ENCODE measurements around the gene KCNQ4. TPM values are rescaled to one million over a fixed set of nuclear protein-coding genes. Genes with fewer than 3 reads are reported as not detected.
A peak's percentile ranks its signal among the peaks of the same experiment; 100 is the strongest.

Gene KCNQ4
- 1 to 10 TPM; 1.1 to 3.8 (median 1.5) TPM for total RNA-seq

DNA sequence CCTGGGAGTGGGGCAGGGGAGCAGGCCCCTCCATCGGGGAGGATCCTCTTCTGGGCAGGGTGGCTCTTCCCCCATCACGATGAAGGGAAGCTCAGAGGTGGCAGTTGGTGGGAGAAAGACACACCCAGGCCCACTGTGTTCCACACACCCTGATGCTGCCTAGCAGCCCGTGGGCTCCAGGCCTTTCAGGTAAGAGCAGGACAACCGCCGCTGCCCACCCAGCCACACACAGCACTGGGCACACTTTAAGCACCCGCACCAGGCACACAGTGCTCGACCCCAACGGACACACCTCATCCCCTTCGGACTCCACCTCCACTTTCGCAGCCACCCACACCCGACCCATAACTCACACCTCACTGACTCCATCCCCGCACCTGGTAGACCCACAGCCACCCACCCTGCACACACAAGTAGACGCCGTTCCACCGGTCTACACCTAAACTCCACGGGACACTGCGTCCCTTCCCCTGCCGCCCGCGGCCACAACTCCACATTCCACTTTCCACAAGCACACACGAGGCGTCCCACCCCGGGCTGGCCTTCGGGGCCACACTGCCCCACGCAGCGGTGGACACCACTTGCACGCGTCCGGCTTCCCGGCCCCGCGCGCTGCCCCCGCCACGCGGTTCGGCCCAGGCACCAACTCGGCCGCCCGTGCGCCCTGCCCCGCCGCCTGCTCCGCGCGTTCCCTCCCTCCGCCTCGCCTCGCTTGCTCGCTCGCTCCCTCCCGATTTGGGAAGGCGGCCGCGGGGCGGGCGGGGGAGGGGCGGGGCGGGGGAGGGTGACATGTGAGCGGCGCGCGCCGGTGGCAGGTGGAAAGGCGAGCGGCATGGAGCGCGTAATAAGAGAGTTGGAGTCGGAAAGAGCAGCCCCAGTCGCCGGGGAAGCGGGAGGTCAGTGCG, at the start of gene KCNQ4:
TSS of gene KCNQ4 (plus strand) at position 787 of the 905 bp plus-strand sequence. CDS start 307 bp downstream, outside the sequence.
- no peak for DNase-seq (ENCODE audit: low spot score in 2 of 2)
- H3K36me3 ChIP-seq = no peaks in the 10 kb centered on the region
- H3K27ac ChIP-seq = peak within 1 kb of the TSS; percentile 62
- peak within 1 kb of the TSS; percentile 59 for H3K4me3 ChIP-seq
- 9% methylated on average over 36 of the region's 73 CpGs for WGBS
- peaks cover 6% of the 10 kb centered on the region for H3K27me3 ChIP-seq
- H3K4me1 ChIP-seq = peaks cover 27% of the 10 kb centered on the region
- H3K9me3 ChIP-seq = no peaks in the 10 kb centered on the region
- TF ChIP-seq, protein P1, sequence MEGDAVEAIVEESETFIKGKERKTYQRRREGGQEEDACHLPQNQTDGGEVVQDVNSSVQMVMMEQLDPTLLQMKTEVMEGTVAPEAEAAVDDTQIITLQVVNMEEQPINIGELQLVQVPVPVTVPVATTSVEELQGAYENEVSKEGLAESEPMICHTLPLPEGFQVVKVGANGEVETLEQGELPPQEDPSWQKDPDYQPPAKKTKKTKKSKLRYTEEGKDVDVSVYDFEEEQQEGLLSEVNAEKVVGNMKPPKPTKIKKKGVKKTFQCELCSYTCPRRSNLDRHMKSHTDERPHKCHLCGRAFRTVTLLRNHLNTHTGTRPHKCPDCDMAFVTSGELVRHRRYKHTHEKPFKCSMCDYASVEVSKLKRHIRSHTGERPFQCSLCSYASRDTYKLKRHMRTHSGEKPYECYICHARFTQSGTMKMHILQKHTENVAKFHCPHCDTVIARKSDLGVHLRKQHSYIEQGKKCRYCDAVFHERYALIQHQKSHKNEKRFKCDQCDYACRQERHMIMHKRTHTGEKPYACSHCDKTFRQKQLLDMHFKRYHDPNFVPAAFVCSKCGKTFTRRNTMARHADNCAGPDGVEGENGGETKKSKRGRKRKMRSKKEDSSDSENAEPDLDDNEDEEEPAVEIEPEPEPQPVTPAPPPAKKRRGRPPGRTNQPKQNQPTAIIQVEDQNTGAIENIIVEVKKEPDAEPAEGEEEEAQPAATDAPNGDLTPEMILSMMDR (IDR thresholded peaks at IDR 0.05) = no peak
- no peak for TF ChIP-seq POLR2A (IDR thresholded peaks at IDR 0.05)
- TF ChIP-seq EP300 (IDR thresholded peaks at IDR 0.05) = no peak
- TF ChIP-seq POLR2AphosphoS5 (IDR thresholded peaks at IDR 0.05) = no peak

DNA sequence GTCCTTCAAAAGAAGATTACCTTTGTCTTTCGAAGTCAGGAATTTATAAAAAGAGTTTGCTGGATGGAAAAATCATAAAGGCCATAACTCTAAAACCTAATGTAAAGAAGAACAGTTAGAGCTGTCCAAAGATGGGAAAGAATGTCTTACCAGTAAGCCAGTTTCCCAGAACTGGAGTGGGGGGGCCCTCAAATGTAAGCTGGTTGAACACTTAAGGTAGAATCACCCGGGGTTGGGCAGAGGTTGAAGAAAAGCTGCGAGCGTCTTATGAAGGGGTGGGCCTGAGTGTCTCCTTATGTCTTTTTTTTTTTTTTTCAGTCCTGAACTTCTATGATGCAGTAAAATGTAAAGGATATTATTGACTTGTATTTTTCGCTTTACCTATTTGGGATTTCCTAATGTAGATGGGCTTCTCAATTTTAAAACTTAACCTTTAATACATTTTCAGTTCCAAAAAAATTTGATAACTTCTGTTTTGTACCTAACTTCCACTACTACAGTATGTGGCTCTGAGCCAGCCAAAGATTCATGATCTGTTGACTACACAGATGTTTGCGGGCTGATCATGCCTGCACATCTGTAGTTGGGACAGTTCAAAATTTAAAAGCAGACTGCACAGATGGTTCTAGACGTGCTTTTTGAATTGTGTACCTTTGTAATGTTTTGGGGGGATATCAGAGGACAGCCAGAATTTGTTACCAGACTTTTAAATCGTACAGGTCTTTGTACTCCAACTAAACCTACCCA, 48.5 kb upstream of the KCNQ4 start:
- Histone ChIP-seq H3K4me3 (no peak overlapping the region), H3K9me3 (no peaks in the 10 kb centered on the region), H3K27ac (no peak overlapping the region), H3K4me1 (peaks cover 16% of the 10 kb centered on the region), H3K27me3 (no peaks in the 10 kb centered on the region), H3K36me3 (peaks cover 13% of the 10 kb centered on the region)
- TF ChIP-seq EP300 (IDR thresholded peaks at IDR 0.05) = no peak
- no peak for TF ChIP-seq POLR2A (IDR thresholded peaks at IDR 0.05)
- TF ChIP-seq, protein P1 (IDR thresholded peaks at IDR 0.05) = no peak
- no peak for TF ChIP-seq POLR2AphosphoS5 (IDR thresholded peaks at IDR 0.05)
- no peak for DNase-seq (ENCODE audit: low spot score in 2 of 2)
- WGBS = 77% methylated on average over 8 of the region's 8 CpGs

DNA sequence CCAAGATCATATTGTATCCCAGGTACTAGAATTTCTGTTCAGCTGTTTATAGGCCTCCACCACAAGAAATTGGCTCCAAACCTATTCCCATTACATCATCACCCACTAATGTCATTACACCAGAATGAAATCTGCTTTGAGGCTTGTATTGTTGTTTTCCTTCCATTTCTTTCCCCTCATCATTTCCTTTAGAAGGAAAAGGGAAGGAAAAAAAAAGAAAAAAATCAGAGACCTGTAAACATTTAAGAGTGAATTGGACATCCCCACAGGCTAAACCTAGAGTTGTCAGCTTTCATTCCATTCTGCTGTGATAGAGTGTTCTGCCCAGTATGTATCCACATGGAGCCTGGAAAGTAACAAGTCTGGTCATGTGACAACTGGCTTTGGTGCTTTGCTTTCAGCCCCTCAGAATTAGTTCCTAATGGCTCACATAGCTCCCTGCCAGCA, 47.5 kb upstream of the KCNQ4 start:
- no peaks in the 10 kb centered on the region for H3K9me3 ChIP-seq
- H3K27me3 ChIP-seq = no peaks in the 10 kb centered on the region
- no peak for DNase-seq (ENCODE audit: low spot score in 2 of 2)
- H3K27ac ChIP-seq = no peak overlapping the region
- H3K4me1 ChIP-seq = peaks cover 20% of the 10 kb centered on the region
- no peak overlapping the region for H3K4me3 ChIP-seq
- peaks cover 17% of the 10 kb centered on the region for H3K36me3 ChIP-seq
- TF ChIP-seq POLR2A (IDR thresholded peaks at IDR 0.05) (no peak), POLR2AphosphoS5 (IDR thresholded peaks at IDR 0.05) (no peak), EP300 (IDR thresholded peaks at IDR 0.05) (no peak)
- TF ChIP-seq, protein P1 (IDR thresholded peaks at IDR 0.05) = no peak

DNA sequence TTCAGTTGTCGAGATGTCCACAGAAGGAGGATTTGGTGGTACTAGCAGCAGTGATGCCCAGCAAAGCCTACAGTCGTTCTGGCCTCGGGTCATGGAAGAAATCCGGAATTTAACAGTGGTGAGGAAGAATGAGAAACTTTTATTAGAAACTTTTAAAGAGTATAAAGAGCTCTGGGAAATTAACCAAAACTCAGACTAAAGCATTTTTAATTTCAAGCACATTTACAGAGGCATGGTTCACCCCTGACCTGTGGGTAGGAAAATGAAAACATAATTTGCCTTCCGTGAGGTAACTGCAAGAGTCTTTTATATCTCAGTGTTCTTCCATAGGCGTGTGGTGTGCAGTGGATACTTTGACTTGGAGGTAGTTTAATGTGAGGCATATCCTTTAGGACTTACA, 44.8 kb upstream of the KCNQ4 start:
- 82% methylated on average over 6 of the region's 6 CpGs for WGBS
- no peak overlapping the region for H3K27ac ChIP-seq

More for the DNA sequence above, 44.8 kb upstream of the KCNQ4 start:
- H3K4me1 ChIP-seq = peaks cover 10% of the 10 kb centered on the region
- no peak for TF ChIP-seq POLR2A (IDR thresholded peaks at IDR 0.05)
- TF ChIP-seq EP300 (IDR thresholded peaks at IDR 0.05) = no peak
- TF ChIP-seq, protein P1 (IDR thresholded peaks at IDR 0.05) = no peak
- no peak for TF ChIP-seq POLR2AphosphoS5 (IDR thresholded peaks at IDR 0.05)
- H3K27me3 ChIP-seq = no peaks in the 10 kb centered on the region
- H3K4me3 ChIP-seq = no peak overlapping the region
- peaks cover 24% of the 10 kb centered on the region for H3K36me3 ChIP-seq
- no peaks in the 10 kb centered on the region for H3K9me3 ChIP-seq
- no peak for DNase-seq (ENCODE audit: low spot score in 2 of 2)
